Endothelial cell of umbilical vein (primary cell): ENCODE measurements around the gene KRTAP10-12. TPM values are rescaled to one million over a fixed set of nuclear protein-coding genes. Genes with fewer than 3 reads are reported as not detected.

ENCODE experiments used
- BruUV-seq: library from RNA; stranded (reverse); fragments of 400-500 nt; replicated peaks from 2 replicates; lab custom pipeline; 2021; lab: Mats Ljungman, UMichigan
- CTCF ChIA-PET: fragments of 300-600, 350-600 bp; sonication (Branson Sonifier 250); formaldehyde crosslinking; loops from one replicate; lab custom pipeline; 2021; ENCODE audit warnings: antibody characterized with exemption, inconsistent platforms; lab: Charles Lee
- POLR2A ChIA-PET: fragments of 300-600, 350-600 bp; sonication (Branson Sonifier 250); formaldehyde crosslinking; loops from one replicate; lab custom pipeline; 2021; ENCODE audit warnings: antibody characterized with exemption, inconsistent platforms; lab: Charles Lee
- DNase-seq: peaks from one replicate; pipeline ENCODE4 v3.0.0-alpha.2; 2011; ENCODE audit warnings: low read depth, low spot score
- FAIRE-seq: peaks from 2 replicates; lab custom pipeline; 2011; peaks lifted over from hg19 to GRCh38; lab: Jason Lieb, UNC
- H2AFZ ChIP-seq: 2 replicates; pipeline ENCODE4 v1.6.0; 2012; ENCODE audit warnings: low read depth, low read length, control low read depth, inconsistent platforms
- H3K27ac ChIP-seq: 2 replicates; pipeline ENCODE4 v1.5.1; 2011; ENCODE audit warnings: low read depth, mild to moderate bottlenecking, control low read depth, low read length, moderate library complexity; ENCODE audit not compliant: insufficient read depth
- H3K27me3 ChIP-seq, 2 experiments: 2 replicates each; pipeline versions ENCODE4 v1.6.0 to v1.6.1; 2011; ENCODE audit warnings: low read length in 2 of 2, mixed read lengths in 1 of 2; ENCODE audit not compliant: control insufficient read depth in 2 of 2, insufficient read depth in 2 of 2
- H3K36me3 ChIP-seq, 2 experiments: 2 replicates in 1 of 2; 3 replicates in 1 of 2; pipeline ENCODE4 v1.5.1; 2011; ENCODE audit warnings: low read length in 2 of 2, mild to moderate bottlenecking in 1 of 2, moderate library complexity in 1 of 2; ENCODE audit not compliant: control insufficient read depth in 2 of 2, insufficient read depth in 2 of 2; ENCODE audit errors: extremely low read depth in 1 of 2
- H3K4me1 ChIP-seq: 3 replicates; pipeline ENCODE4 v1.5.1; 2011; ENCODE audit warnings: mild to moderate bottlenecking, low read length; ENCODE audit not compliant: control insufficient read depth, insufficient read depth; ENCODE audit errors: extremely low read depth
- H3K4me2 ChIP-seq: 2 replicates; pipeline ENCODE4 v1.6.1; 2011; ENCODE audit warnings: low read length, control low read depth, mixed read lengths; ENCODE audit not compliant: insufficient read depth
- H3K4me3 ChIP-seq, 3 experiments: fragments of 200-600 bp in 1 of 3; sonication (generic), shearing (Covaris generic) in 1 of 3; replicated peaks in 1 of 3; 2 replicates each; pipeline ENCODE4 v1.5.1; 2011 to 2016; ENCODE audit warnings: control low read depth in 3 of 3, low read length in 3 of 3, mild to moderate bottlenecking in 2 of 3, inconsistent platforms in 1 of 3, low read depth in 1 of 3, moderate library complexity in 1 of 3; ENCODE audit not compliant: insufficient read depth in 1 of 3
- H3K79me2 ChIP-seq: 2 replicates; pipeline ENCODE4 v1.6.0; 2012; ENCODE audit warnings: low read length, inconsistent platforms; ENCODE audit not compliant: control insufficient read depth, insufficient read depth
- H3K9ac ChIP-seq: replicated peaks from 2 replicates; pipeline ENCODE3; 2011; ENCODE audit warnings: low read length, control low read depth; ENCODE audit not compliant: insufficient read depth; ENCODE audit errors: extremely low read depth
- H3K9me1 ChIP-seq: replicated peaks from 3 replicates; pipeline ENCODE4 v1.6.0; 2011; ENCODE audit warnings: mild to moderate bottlenecking, low read length; ENCODE audit not compliant: control insufficient read depth, insufficient read depth; ENCODE audit errors: extremely low read depth
- H3K9me3 ChIP-seq: replicated peaks from 2 replicates; pipeline ENCODE4 v1.5.1; 2012; ENCODE audit warnings: low read length, inconsistent platforms; ENCODE audit not compliant: control insufficient read depth, insufficient read depth
- H4K20me1 ChIP-seq: replicated peaks from 2 replicates; pipeline ENCODE3; 2011; ENCODE audit warnings: mild to moderate bottlenecking, low read length; ENCODE audit not compliant: control insufficient read depth, insufficient read depth; ENCODE audit errors: extremely low read depth
- EZH2 ChIP-seq: IDR thresholded peaks from 2 replicates; pipeline ENCODE4 v1.6.1; 2012; ENCODE audit warnings: borderline replicate concordance, low read depth, mild to moderate bottlenecking, moderate library complexity, low read length, inconsistent platforms; ENCODE audit not compliant: severe bottlenecking
- FOS ChIP-seq: IDR thresholded peaks from 2 replicates; pipeline ENCODE4 v1.6.1; 2011; ENCODE audit warnings: mild to moderate bottlenecking, low read length, moderate library complexity, borderline replicate concordance; ENCODE audit not compliant: insufficient read depth
- GATA2 ChIP-seq: IDR thresholded peaks from 2 replicates; pipeline ENCODE4 v1.7.0; 2011; ENCODE audit warnings: low read depth, mild to moderate bottlenecking, moderate library complexity, mixed read lengths, low read length; ENCODE audit not compliant: insufficient read length, insufficient read depth
- JUN ChIP-seq: IDR thresholded peaks from 2 replicates; pipeline ENCODE4 v1.6.1; 2011; ENCODE audit warnings: borderline replicate concordance, low read depth; ENCODE audit not compliant: insufficient read length, insufficient read depth
- MYC ChIP-seq: IDR thresholded peaks from one replicate; pipeline ENCODE4 v1.6.1; 2011; ENCODE audit warnings: mild to moderate bottlenecking, low read depth, low read length
- POLR2A ChIP-seq: IDR thresholded peaks from 2 replicates; pipeline ENCODE4 v1.6.1; 2012; ENCODE audit warnings: low read depth, mild to moderate bottlenecking, control low read depth, low read length
- POLR2AphosphoS5 ChIP-seq: IDR thresholded peaks from 2 replicates; pipeline ENCODE4 v1.6.1; 2012; ENCODE audit warnings: low read depth, mild to moderate bottlenecking, control low read depth, low read length, moderate library complexity; ENCODE audit not compliant: insufficient read depth
- dilution Hi-C: fragments of 300-500 bp; cut with MboI; formaldehyde crosslinking; loops from one replicate; pipeline ENCODE4 v1.15.0; 2019; ENCODE audit warnings: low sequenced_read_pairs; ENCODE audit not compliant: extremely low pct_ligation_motif_present
- intact Hi-C: fragments of 100-400 bp; cut with micrococcal nuclease; formaldehyde crosslinking; loops from one replicate; pipeline ENCODE4 v1.10.0; 2022
- polyA plus RNA-seq, 4 experiments: library from polyadenylated mRNA; depleted of rRNA in 3 of 4; stranded (reverse) in 3 of 4; unstranded in 1 of 4; fragments of >200 nt; gene quantifications; 2 replicates each; pipeline versions ENCODE4 v1.2.1 to v1.2.3, GENCODE V29; 2011 to 2012; ENCODE audit warnings: missing spikeins in 1 of 4
- total RNA-seq: library from RNA; stranded (reverse); gene quantifications from 2 replicates; pipeline ENCODE4 v1.2.3, GENCODE V29; 2021
- TF ChIP-seq, protein P1 (sequence below): IDR thresholded peaks from 2 replicates; pipeline ENCODE4 v1.6.1; 2011; ENCODE audit not compliant: insufficient read depth, insufficient read length
- TF ChIP-seq, protein P2 (sequence below), 2 donors: IDR thresholded peaks; 1 replicate in 1 of 2; 2 replicates in 1 of 2; pipeline ENCODE4 v1.5.1; 2011; ENCODE audit warnings: low read length in 2 of 2, mild to moderate bottlenecking in 2 of 2, moderate library complexity in 2 of 2, control low read depth in 1 of 2, inconsistent platforms in 1 of 2, low read depth in 1 of 2; ENCODE audit not compliant: insufficient read depth in 1 of 2; ENCODE audit errors: extremely low read depth in 1 of 2

The KRTAP10-12 gene
- total and polyA plus RNA-seq, 2 donors (not counting 3 experiments of a cell fraction or from before 2014, with no cell fraction given) = not detected

DNA sequence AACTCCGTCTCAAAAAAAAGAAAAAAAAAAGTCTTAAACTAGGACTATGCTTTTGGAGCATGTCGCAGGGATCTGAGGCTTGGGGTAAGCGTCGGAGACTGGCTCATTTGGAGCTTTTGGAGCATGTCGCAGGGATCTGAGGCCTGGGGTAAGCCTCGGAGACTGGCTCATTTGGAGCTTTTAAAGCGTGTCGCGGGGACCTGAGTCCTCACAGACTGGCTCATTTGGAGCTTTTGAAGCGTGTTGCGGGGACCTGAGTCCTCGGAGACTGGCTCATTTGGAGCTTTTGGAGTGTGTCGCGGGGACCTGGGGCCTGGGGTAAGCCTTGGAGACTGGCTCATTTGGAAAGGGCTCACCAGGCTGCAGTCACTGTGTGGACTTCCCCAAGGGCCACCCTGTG, 28.0 kb downstream of the KRTAP10-12 start:
- no peaks in the 10 kb centered on the region for H3K36me3 ChIP-seq
- H3K27ac ChIP-seq = no peak overlapping the region
- POLR2A ChIA-PET = no interaction called here
- no peaks in the 10 kb centered on the region for H3K9me1 ChIP-seq
- H3K27me3 ChIP-seq = peaks cover 32 to 43% of the 10 kb centered on the region in 2 experiments
- no TSS peak for BruUV-seq
- H3K79me2 ChIP-seq = no peaks in the 10 kb centered on the region
- TF ChIP-seq MYC (no peak), POLR2A (no peak), EZH2 (no peak), GATA2 (no peak), POLR2AphosphoS5 (no peak), JUN (no peak), FOS (no peak)
- TF ChIP-seq, protein P1, sequence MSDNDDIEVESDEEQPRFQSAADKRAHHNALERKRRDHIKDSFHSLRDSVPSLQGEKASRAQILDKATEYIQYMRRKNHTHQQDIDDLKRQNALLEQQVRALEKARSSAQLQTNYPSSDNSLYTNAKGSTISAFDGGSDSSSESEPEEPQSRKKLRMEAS = no peak
- TF ChIP-seq, protein P2, sequence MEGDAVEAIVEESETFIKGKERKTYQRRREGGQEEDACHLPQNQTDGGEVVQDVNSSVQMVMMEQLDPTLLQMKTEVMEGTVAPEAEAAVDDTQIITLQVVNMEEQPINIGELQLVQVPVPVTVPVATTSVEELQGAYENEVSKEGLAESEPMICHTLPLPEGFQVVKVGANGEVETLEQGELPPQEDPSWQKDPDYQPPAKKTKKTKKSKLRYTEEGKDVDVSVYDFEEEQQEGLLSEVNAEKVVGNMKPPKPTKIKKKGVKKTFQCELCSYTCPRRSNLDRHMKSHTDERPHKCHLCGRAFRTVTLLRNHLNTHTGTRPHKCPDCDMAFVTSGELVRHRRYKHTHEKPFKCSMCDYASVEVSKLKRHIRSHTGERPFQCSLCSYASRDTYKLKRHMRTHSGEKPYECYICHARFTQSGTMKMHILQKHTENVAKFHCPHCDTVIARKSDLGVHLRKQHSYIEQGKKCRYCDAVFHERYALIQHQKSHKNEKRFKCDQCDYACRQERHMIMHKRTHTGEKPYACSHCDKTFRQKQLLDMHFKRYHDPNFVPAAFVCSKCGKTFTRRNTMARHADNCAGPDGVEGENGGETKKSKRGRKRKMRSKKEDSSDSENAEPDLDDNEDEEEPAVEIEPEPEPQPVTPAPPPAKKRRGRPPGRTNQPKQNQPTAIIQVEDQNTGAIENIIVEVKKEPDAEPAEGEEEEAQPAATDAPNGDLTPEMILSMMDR (IDR thresholded peaks at IDR 0.05; ENCODE audit: extremely low read depth in 1 of 2, insufficient read depth in 1 of 2, low read depth in 1 of 2, low read length in 2 of 2) = no peak
- DNase-seq = no peak
- CTCF ChIA-PET = interaction anchor here (0.8 to 1.1 kb wide), 2 partner anchors 16 to 18 kb away, joined by 3 to 4 read pairs; no protein-coding TSS in a partner anchor
- H3K4me2 ChIP-seq = no peak overlapping the region
- no peaks in the 10 kb centered on the region for H3K4me1 ChIP-seq
- H4K20me1 ChIP-seq = no peaks in the 10 kb centered on the region
- intact Hi-C loops = no loop called here
- no peak overlapping the region for H3K4me3 ChIP-seq
- H3K9ac ChIP-seq = no peak overlapping the region
- no peak overlapping the region for H2AFZ ChIP-seq
- H3K9me3 ChIP-seq = no peaks in the 10 kb centered on the region
- dilution Hi-C loops = no loop called here
- FAIRE-seq = no peak
